CD4-positive, alpha-beta T cell (primary cell): ENCODE measurements around the gene ASTN2. TPM values are rescaled to one million over a fixed set of nuclear protein-coding genes. Genes with fewer than 3 reads are reported as not detected.

ENCODE experiments used
- ATAC-seq: fragments of 200-7000 bp; cut with Tn5 transposase; one replicate; pipeline ENCODE4 v1.10.0; 2022; ENCODE audit warnings: mild to moderate bottlenecking; ENCODE audit not compliant: poor library complexity
- CTCF ChIA-PET: fragments of 350-600 bp; sonication (Branson Sonifier 250); formaldehyde crosslinking; loops from one replicate; lab custom pipeline; 2021; ENCODE audit warnings: antibody characterized with exemption, inconsistent platforms; lab: Charles Lee
- POLR2A ChIA-PET: fragments of 350-600 bp; sonication (Branson Sonifier 250); formaldehyde crosslinking; loops from one replicate; lab custom pipeline; 2021; ENCODE audit warnings: antibody characterized with exemption, inconsistent platforms; lab: Charles Lee
- DNase-seq, 14 experiments: peaks; one replicate each; pipeline ENCODE4 v3.0.0-alpha.2; 2013 to 2020; ENCODE audit warnings: mixed read lengths in 2 of 14
- H3K27ac ChIP-seq, 2 donors: one replicate each; pipeline versions ENCODE4 v1.5.1 to v1.7.0; 2013; ENCODE audit warnings: low read length in 2 of 2, low read depth in 1 of 2, mild to moderate bottlenecking in 1 of 2
- H3K27me3 ChIP-seq, 2 experiments: 1 replicate in 1 of 2; 2 replicates in 1 of 2; pipeline versions ENCODE4 v1.6.1 to v1.7.0; 2013; ENCODE audit warnings: low read length in 2 of 2, control low read depth in 1 of 2, mild to moderate bottlenecking in 1 of 2, moderate library complexity in 1 of 2; ENCODE audit not compliant: insufficient read depth in 2 of 2, control insufficient read depth in 1 of 2
- H3K36me3 ChIP-seq: one replicate; pipeline ENCODE4 v1.6.1; 2013; ENCODE audit warnings: low read length, control low read depth; ENCODE audit not compliant: insufficient read depth
- H3K4me1 ChIP-seq: one replicate; pipeline ENCODE4 v1.6.1; 2013; ENCODE audit warnings: low read length, control low read depth; ENCODE audit not compliant: insufficient read depth
- H3K4me3 ChIP-seq: one replicate; pipeline ENCODE4 v1.5.1; 2013; ENCODE audit warnings: mild to moderate bottlenecking, low read length, moderate library complexity
- H3K9me3 ChIP-seq, 2 experiments: 1 replicate in 1 of 2; 2 replicates in 1 of 2; pipeline versions ENCODE4 v1.6.1 to v1.7.0; 2013; ENCODE audit warnings: low read length in 2 of 2, mild to moderate bottlenecking in 2 of 2, control low read depth in 1 of 2, moderate library complexity in 1 of 2; ENCODE audit not compliant: control insufficient read depth in 1 of 2, insufficient read depth in 1 of 2
- H3K27ac Mint-ChIP-seq: one replicate; pipeline ENCODE4 v1.8.0; 2020; ENCODE audit warnings: mixed read lengths
- H3K27me3 Mint-ChIP-seq: one replicate; pipeline ENCODE4 v1.8.0; 2021; ENCODE audit warnings: mixed read lengths
- H3K36me3 Mint-ChIP-seq: one replicate; pipeline ENCODE4 v1.8.0; 2021; ENCODE audit warnings: low read depth, mixed read lengths
- H3K4me1 Mint-ChIP-seq: one replicate; pipeline ENCODE4 v1.8.0; 2021; ENCODE audit warnings: low read depth, mixed read lengths
- H3K4me3 Mint-ChIP-seq: one replicate; pipeline ENCODE4 v1.8.0; 2020; ENCODE audit warnings: mild to moderate bottlenecking, mixed read lengths
- H3K9me3 Mint-ChIP-seq: one replicate; pipeline ENCODE4 v1.8.0; 2020; ENCODE audit warnings: mixed read lengths
- CTCF ChIP-seq: fragments of 200-600 bp; IDR thresholded peaks from one replicate; pipeline ENCODE4 v1.8.0; 2022; ENCODE audit warnings: antibody characterized with exemption, mild to moderate bottlenecking
- intact Hi-C, 2 experiments: fragments of 100-400 bp; cut with DNase I in 1 of 2; cut with micrococcal nuclease in 1 of 2; formaldehyde crosslinking; loops; one replicate each; pipeline versions ENCODE4 v1.15.1 to v1.9.0; 2023 to 2025; cut with DNase I, micrococcal nuclease
- total RNA-seq, 174 experiments: library from RNA in 2 of 174; stranded (reverse) in 2 of 174; gene quantifications; one replicate each; pipeline ENCODE4 v1.2.3 and lab custom pipeline; 2021 to 2026

Gene ASTN2
- total RNA-seq, 2 experiments from 2014 or later: 2.3 to 2.4 TPM

DNA sequence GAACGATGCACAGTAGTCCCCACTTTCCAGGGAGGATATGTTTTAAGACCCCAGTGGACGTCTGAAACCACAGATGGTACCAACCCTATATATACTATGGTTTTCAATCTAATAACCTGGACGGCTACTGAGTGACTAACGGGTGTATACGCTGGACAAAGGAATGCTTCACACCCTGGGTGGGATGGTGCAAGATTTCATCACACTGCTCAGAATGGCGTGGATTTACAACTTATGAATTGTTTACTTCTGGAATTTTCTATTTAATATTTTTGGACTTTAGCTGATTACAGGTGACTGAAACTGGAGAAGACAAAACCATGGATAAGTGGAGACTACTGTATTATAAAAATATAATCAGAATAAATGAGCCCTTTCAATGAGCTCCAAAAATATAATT, 875.3 kb downstream of the ASTN2 start:
- TF ChIP-seq CTCF: no peak
- ChIA-PET CTCF (no interaction called here), POLR2A (no interaction called here)
- H3K9me3 ChIP-seq: peaks cover 5 to 6% of the 10 kb centered on the region in 2 experiments
- H3K4me3 ChIP-seq: no peak overlapping the region
- Mint-ChIP-seq H3K4me3 (no peak overlapping the region), H3K36me3 (peaks cover 19% of the 10 kb centered on the region), H3K4me1 (no peaks in the 10 kb centered on the region), H3K27ac (no peak overlapping the region), H3K9me3 (peaks cover 14% of the 10 kb centered on the region), H3K27me3 (no peaks in the 10 kb centered on the region)
- no peaks in the 10 kb centered on the region for H3K4me1 ChIP-seq
- no peaks in the 10 kb centered on the region for H3K27me3 ChIP-seq
- intact Hi-C loops: no loop called here
- DNase-seq: no peak
- no peak overlapping the region for H3K27ac ChIP-seq
- no peaks in the 10 kb centered on the region for H3K36me3 ChIP-seq
- no peak for ATAC-seq

DNA sequence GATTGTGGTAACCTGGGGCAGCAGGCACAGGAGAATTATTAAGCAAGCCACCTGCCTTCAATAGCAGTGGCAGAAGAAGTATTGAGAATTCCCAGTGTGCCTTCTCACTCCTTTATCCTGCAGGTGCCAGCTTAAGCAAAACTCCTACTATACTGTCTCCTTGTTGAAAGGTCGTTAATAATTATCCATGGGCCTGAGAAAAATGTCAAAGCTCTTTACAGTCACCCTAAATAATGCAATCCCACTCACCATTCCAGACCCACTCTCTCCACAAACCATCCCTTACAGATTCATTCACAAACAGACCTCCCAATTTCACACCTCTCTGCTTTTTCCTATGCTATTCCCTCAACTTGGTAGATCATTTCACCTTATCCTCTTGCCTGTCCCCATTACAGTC, 889.2 kb downstream of the ASTN2 start:
- no peak overlapping the region for H3K4me3 Mint-ChIP-seq
- ChIA-PET CTCF (no interaction called here), POLR2A (no interaction called here)
- TF ChIP-seq CTCF: no peak
- no peaks in the 10 kb centered on the region for H3K4me1 Mint-ChIP-seq
- no peak overlapping the region for H3K27ac Mint-ChIP-seq
- H3K9me3 Mint-ChIP-seq: peaks cover 22% of the 10 kb centered on the region
- H3K9me3 ChIP-seq: peaks cover 7 to 9% of the 10 kb centered on the region in 2 experiments
- intact Hi-C loops: no loop called here
- no peak overlapping the region for H3K27ac ChIP-seq
- H3K4me3 ChIP-seq: no peak overlapping the region
- H3K27me3 Mint-ChIP-seq: no peaks in the 10 kb centered on the region
- H3K36me3 ChIP-seq: no peaks in the 10 kb centered on the region
- DNase-seq (no peak), ATAC-seq (no peak)
- no peaks in the 10 kb centered on the region for H3K27me3 ChIP-seq
- H3K4me1 ChIP-seq: no peaks in the 10 kb centered on the region
- H3K36me3 Mint-ChIP-seq: peaks cover 19% of the 10 kb centered on the region

- DNase-seq (no peak), ATAC-seq (no peak)
- H3K36me3 ChIP-seq: no peaks in the 10 kb centered on the region
- TF ChIP-seq CTCF: no peak
- H3K4me1 ChIP-seq: no peaks in the 10 kb centered on the region
- Mint-ChIP-seq H3K36me3 (peaks cover 25% of the 10 kb centered on the region), H3K27ac (no peak overlapping the region), H3K27me3 (no peaks in the 10 kb centered on the region), H3K4me3 (no peak overlapping the region), H3K4me1 (no peaks in the 10 kb centered on the region), H3K9me3 (peaks cover 27% of the 10 kb centered on the region)
- H3K27me3 ChIP-seq: no peaks in the 10 kb centered on the region
- intact Hi-C loops: no loop called here
- CTCF ChIA-PET: no interaction called here
- peaks cover 7 to 9% of the 10 kb centered on the region in 2 experiments for H3K9me3 ChIP-seq
- H3K4me3 ChIP-seq: no peak overlapping the region
- POLR2A ChIA-PET: no interaction called here
- H3K27ac ChIP-seq: no peak overlapping the region
These were observed 889.9 kb downstream of the ASTN2 start for GRCh38 chr9:116524778-116525470.
